Activated naive CD4-positive, alpha-beta T cell treated with anti-CD3 and anti-CD28 coated beads for 36 hours (primary cell): Measurements from ENCODE around the gene SLC6A13. TPM values are rescaled to one million over a fixed set of nuclear protein-coding genes. Genes with fewer than 3 reads are reported as not detected.
A peak's percentile ranks its signal among the peaks of the same experiment; 100 is the strongest.
"Not testable (repeated sequence)": the region's sequence is repeated elsewhere in the genome, so short reads cannot be mapped to it uniquely, and the experiment has no call there.

Experiments
- CTCF ChIA-PET: fragments of 350-600 bp; sonication (Branson Sonifier 250); formaldehyde crosslinking; loops from one replicate; lab custom pipeline; 2021; ENCODE audit warnings: antibody characterized with exemption; lab: Charles Lee
- DNase-seq: peaks from one replicate; pipeline ENCODE4 v3.0.0-alpha.2; 2020
- H3K27ac Mint-ChIP-seq: one replicate; pipeline ENCODE4 v1.8.0; 2021; ENCODE audit warnings: mild to moderate bottlenecking, mixed read lengths
- H3K27me3 Mint-ChIP-seq: one replicate; pipeline ENCODE4 v1.8.0; 2021; ENCODE audit warnings: low read depth, mixed read lengths
- H3K36me3 Mint-ChIP-seq: one replicate; pipeline ENCODE4 v1.8.0; 2021; ENCODE audit warnings: low read depth, mixed read lengths
- H3K4me1 Mint-ChIP-seq: one replicate; pipeline ENCODE4 v1.8.0; 2021; ENCODE audit warnings: low read depth, mixed read lengths
- H3K4me3 Mint-ChIP-seq: one replicate; pipeline ENCODE4 v1.8.0; 2021; ENCODE audit warnings: mild to moderate bottlenecking, moderate library complexity, mixed read lengths
- H3K9me3 Mint-ChIP-seq: one replicate; pipeline ENCODE4 v1.8.0; 2021; ENCODE audit warnings: mixed read lengths
- intact Hi-C: fragments of 100-400 bp; cut with micrococcal nuclease; formaldehyde crosslinking; loops from one replicate; pipeline ENCODE4 v1.15.1; 2023
- total RNA-seq, 2 experiments: library from RNA; stranded (reverse); gene quantifications; one replicate each; pipeline ENCODE4 v1.2.3, GENCODE V29; 2021

The SLC6A13 gene
- total RNA-seq, 2 experiments from 2014 or later: not detected

DNA sequence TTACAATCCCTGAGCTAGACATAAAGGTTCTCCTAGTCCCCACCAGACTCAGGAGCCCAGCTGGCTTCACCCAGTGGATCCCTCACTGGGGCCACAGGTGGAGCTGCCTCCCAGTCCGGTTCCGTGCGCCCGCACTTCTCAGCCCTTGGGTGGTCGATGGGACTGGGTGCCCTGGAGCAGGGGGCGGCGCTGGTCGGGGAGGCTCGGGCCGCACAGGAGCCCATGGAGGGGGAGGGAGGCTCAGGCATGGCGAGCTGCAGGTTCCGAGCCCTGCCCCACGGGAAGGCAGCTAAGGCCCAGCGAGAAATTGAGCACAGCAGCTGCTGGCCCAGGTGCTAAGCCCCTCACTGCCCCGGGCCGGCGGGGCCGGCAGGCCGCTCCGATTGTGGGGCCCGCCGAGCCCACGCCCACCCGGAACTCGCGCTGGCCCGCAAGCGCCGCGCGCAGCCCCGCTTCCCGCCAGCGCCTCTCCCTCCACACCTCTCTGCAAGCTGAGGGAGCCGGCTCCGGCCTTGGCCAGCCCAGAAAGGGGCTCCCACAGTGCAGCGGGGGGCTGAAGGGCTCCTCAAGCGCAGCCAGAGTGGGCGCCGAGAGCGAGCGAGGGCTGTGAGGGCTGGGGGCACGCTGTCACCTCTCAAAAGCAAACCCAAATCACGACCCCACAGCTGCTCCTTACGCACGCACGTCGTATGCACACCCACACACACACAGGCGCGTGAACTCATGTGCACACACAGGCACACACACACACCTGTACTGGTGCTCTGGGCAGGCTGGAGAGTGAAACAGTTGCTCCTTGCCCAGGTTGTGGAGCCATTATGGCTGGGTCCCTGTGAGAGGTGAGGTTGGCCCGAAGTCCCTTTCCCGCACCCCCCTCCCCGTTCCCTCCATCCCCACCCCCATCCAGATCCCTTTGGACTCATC lies 74.4 kb downstream of the SLC6A13 start:
- H3K4me3 Mint-ChIP-seq: peak overlapping the region; percentile 78
- intact Hi-C loops: not testable (repeated sequence)

DNA sequence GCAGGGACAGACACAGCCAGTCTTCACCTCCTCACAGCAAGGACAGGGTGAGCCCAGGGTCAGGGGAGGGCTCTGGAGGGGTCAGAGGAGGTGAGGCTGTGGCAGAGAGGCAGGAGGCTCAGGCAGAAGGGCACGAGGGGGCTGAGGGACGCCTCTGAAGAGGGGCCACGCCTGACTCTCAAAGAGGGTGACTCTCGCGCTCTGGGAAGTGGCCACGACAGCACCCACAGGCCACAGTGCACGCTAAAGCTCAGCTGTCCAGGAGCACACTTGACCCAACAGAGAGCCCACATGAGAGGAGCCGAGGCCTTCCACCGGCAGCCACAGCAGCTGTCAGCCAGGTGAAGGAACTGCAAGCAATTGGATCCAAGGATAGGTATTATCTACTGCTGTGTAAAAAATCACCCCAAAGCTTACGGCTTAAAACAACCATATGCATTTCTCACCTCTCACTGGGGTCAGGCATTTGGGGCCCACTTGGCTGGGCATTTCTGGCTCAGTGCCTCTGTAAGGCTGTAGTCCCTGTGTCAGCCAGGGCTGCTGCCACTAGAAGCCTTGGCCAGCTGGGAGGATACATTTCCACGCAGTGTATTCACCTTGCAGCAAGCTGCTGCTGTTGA lies 76.5 kb downstream of the SLC6A13 start:
- Mint-ChIP-seq H3K27ac (no peak overlapping the region), H3K9me3 (no peaks in the 10 kb centered on the region), H3K4me3 (no peak overlapping the region), H3K36me3 (no peaks in the 10 kb centered on the region), H3K27me3 (peaks cover 19% of the 10 kb centered on the region), H3K4me1 (peaks cover 3% of the 10 kb centered on the region)
- no peak for DNase-seq
- CTCF ChIA-PET: no interaction called here
- intact Hi-C loops: no loop called here

More for the DNA sequence above, 74.4 kb downstream of the SLC6A13 start:
- not testable (repeated sequence) for H3K4me1 Mint-ChIP-seq, H3K36me3 Mint-ChIP-seq, H3K27ac Mint-ChIP-seq, DNase-seq, H3K9me3 Mint-ChIP-seq
- peaks cover 26% of the 10 kb centered on the region for H3K27me3 Mint-ChIP-seq
- CTCF ChIA-PET: interaction anchor here (1.1 to 2.0 kb wide), 3 partner anchors 32 to 50 kb away, joined by 3 to 8 read pairs (median 3); no protein-coding TSS in a partner anchor

DNA sequence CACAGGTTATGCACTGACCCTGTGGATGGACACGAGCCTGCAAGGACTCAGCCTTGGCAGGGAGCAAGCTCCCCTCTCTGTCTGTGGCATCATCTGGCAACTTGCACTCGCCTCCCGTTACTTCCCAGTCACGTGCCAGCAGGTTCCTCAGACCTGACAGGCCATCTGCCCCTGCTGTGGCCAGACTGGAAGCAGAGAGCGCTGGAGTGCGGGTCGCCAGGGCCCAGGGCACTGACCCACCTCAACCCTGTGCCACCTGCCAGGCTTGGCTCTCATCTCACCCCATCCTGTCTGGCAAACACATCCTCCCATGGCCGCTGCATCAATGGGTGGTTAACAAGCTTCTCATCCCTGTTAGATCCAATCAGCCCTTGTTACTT lies 77.1 kb downstream of the SLC6A13 start:
- CTCF ChIA-PET: no interaction called here
- Mint-ChIP-seq H3K9me3 (no peaks in the 10 kb centered on the region), H3K4me1 (peaks cover 3% of the 10 kb centered on the region), H3K27me3 (peaks cover 19% of the 10 kb centered on the region), H3K27ac (no peak overlapping the region), H3K4me3 (no peak overlapping the region), H3K36me3 (no peaks in the 10 kb centered on the region)
- DNase-seq: no peak
- intact Hi-C loops: no loop called here

DNA sequence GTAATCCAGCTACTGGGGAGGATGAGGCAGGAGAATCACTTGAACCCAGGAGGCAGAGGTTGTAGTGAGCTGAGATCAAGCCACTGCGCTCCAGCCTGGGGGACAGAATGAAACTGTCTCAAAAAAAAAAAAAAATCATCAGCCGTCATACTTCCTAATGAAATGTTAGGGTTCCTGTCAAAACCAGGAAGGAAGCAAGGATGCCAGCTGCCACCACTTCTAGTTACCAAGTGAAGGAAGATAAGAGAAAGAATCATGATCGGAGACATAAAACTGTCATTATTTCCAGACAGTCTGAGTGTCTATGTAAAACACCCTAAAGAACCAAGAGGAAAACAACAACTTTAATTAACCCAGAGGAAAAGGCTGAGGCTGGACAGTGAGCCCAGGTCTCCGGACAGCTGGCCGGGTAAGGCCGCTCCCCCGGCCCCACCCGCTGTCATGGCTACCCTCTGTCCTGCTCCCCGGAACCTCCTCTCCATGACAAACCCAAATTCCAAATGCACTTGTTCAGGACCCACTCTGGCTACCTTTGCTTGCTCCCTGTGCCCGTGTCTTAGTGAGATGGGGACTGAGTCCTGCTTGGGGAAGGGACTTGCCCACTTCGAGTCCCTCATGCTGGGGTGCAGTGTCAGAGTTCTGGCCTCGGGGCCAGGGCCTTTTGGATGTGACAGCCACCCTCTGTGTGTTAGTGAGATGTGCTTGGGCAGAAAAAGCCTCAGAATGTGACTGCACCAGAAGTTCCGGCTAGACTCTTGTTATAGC lies 77.6 kb downstream of the SLC6A13 start:
- H3K9me3 Mint-ChIP-seq: no peaks in the 10 kb centered on the region
- no peaks in the 10 kb centered on the region for H3K36me3 Mint-ChIP-seq
- CTCF ChIA-PET: no interaction called here
- peaks cover 3% of the 10 kb centered on the region for H3K4me1 Mint-ChIP-seq
- intact Hi-C loops: no loop called here
- peaks cover 16% of the 10 kb centered on the region for H3K27me3 Mint-ChIP-seq
- no peak overlapping the region for H3K4me3 Mint-ChIP-seq
- DNase-seq: no peak
- no peak overlapping the region for H3K27ac Mint-ChIP-seq

DNA sequence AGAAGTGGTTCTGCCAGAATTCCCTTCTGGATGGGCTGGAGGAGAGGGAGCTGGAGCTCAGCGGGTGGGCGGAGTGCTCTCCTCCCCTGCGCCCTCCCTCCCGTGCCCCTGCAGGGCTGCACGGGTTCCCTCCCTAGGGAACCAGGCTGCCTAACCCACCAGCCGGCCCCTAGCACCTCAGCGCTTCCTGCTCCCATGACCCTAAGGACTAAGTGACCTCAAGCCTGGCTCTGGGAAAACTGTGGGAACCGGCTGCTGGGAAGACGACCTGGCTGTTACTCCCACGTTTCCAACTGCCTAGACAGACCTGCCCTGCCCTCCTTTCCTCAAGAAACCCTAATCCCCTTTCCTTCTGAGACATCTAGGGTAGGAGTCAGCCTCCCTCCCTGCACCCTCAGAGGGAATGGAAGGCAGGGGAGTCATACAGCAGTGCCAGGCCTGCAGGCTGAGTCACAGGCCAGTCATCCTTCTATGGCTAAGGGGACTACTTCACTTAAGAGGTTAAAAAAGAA lies 80.2 kb downstream of the SLC6A13 start:
- no peak for DNase-seq
- Mint-ChIP-seq H3K4me3 (no peak overlapping the region), H3K27ac (no peak overlapping the region), H3K36me3 (no peaks in the 10 kb centered on the region), H3K9me3 (no peaks in the 10 kb centered on the region), H3K4me1 (no peaks in the 10 kb centered on the region), H3K27me3 (peaks cover 4% of the 10 kb centered on the region)
- intact Hi-C loops: no loop called here
- CTCF ChIA-PET: no interaction called here

DNA sequence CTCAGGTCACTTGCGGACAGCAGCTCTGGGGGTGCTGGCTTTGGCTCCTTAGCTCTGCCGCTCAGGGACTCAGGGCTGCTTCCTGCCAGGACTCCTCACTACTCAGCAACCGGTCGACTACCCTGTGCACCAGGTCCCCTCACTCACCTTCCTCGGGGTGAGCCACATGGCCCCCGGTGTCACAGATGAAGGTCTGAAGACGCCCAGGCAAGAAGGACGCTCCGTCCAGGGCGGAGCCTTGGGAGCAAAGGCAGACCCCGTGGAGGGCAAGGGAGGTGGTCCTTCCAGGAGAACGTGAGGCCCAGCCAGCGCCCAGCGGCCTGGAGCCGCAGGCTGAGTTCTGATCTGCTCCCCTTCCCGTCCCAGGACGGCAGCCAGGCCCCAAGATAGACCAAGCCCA lies 80.7 kb downstream of the SLC6A13 start:
- DNase-seq: no peak
- H3K27me3 Mint-ChIP-seq: peaks cover 4% of the 10 kb centered on the region
- H3K4me1 Mint-ChIP-seq: no peaks in the 10 kb centered on the region
- intact Hi-C loops: no loop called here
- H3K27ac Mint-ChIP-seq: no peak overlapping the region
- CTCF ChIA-PET: no interaction called here
- no peaks in the 10 kb centered on the region for H3K9me3 Mint-ChIP-seq
- H3K4me3 Mint-ChIP-seq: no peak overlapping the region
- no peaks in the 10 kb centered on the region for H3K36me3 Mint-ChIP-seq

DNA sequence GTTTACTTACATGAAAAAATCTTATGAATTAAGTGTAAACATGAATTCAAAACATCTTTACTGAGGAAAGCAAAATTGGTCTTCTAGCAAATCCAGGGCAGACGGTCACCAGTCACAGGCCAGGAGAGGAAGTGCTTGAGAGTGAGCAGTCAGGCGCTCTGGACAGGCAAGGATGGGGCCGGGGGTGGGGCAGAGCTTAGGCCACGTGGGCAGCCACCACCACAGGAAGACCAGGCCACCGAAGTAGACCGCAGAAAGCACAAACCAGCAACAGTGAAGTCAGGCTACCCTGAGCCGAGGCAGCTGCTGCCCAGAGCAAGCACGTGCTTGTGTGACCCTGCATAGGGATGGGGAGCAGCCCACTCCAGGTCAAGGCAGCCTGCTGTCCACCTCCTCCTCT lies 82.2 kb downstream of the SLC6A13 start:
- H3K27ac Mint-ChIP-seq: no peak overlapping the region
- CTCF ChIA-PET: no interaction called here
- no peaks in the 10 kb centered on the region for H3K36me3 Mint-ChIP-seq
- H3K4me3 Mint-ChIP-seq: no peak overlapping the region
- DNase-seq: no peak
- no peaks in the 10 kb centered on the region for H3K9me3 Mint-ChIP-seq
- intact Hi-C loops: no loop called here
- peaks cover 4% of the 10 kb centered on the region for H3K27me3 Mint-ChIP-seq
- no peaks in the 10 kb centered on the region for H3K4me1 Mint-ChIP-seq

DNA sequence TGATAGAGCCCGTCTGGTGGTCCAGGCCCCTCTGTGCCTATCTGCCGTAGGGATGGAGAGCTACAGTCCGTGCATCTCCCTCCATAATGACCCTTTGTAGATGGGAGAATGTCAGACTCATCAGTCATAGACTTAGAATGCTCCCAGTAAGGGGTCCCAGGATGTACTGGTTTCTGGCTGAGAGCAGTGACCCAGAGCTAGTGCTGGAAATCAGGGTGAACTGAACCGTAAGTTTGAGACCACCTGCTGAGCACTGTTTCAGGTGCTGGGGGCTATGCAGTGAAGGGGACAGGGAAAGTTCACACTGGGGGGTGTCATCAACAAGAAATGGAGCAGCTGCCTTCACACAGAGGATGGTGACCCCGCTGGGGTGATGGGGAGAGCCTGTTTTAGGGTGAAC lies 82.8 kb downstream of the SLC6A13 start:
- intact Hi-C loops: no loop called here
- H3K4me1 Mint-ChIP-seq: no peaks in the 10 kb centered on the region
- H3K36me3 Mint-ChIP-seq: no peaks in the 10 kb centered on the region
- no peaks in the 10 kb centered on the region for H3K9me3 Mint-ChIP-seq
- H3K27ac Mint-ChIP-seq: no peak overlapping the region
- no peak for DNase-seq
- H3K27me3 Mint-ChIP-seq: peaks cover 4% of the 10 kb centered on the region
- CTCF ChIA-PET: no interaction called here
- H3K4me3 Mint-ChIP-seq: no peak overlapping the region

DNA sequence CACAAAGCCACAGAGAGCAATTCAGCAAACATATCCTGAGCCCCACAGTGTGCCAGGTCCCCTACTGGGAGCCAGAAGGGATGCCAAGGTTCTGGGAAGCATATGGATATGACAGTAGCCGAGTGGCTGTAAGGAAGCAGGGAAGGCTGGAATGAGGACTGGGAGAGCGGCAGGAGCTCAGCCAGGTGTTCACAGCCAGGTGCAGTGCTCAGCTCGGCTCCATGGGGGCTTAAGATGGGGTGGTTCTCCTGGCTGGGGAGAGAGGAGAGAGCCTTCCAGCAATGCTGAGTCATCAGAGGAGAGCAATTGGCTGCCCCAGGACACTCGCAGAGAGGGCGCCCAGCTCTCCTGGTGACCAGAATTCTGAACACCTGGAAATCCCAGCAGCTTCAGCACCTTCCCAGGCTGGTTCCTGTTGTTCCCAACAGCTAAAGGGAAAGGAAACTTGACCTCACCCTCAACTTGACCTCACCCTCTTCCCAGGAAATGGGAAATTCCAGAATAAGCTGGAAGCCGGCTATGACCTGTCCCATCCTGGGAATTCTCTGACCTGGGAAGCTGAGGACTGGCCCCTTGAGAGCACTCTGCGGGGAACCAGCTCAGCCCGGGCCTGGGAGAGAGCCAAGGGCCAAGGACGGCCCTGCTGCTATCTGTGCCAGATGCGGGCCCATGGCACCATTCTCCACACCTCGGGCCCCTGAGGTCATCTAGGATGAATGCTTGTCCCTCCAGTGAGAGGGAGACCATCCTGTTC lies 83.3 kb downstream of the SLC6A13 start:
- Mint-ChIP-seq H3K27ac (no peak overlapping the region), H3K4me3 (no peak overlapping the region), H3K4me1 (no peaks in the 10 kb centered on the region), H3K36me3 (no peaks in the 10 kb centered on the region), H3K9me3 (no peaks in the 10 kb centered on the region), H3K27me3 (peaks cover 4% of the 10 kb centered on the region)
- CTCF ChIA-PET: no interaction called here
- no peak for DNase-seq
- intact Hi-C loops: no loop called here

DNA sequence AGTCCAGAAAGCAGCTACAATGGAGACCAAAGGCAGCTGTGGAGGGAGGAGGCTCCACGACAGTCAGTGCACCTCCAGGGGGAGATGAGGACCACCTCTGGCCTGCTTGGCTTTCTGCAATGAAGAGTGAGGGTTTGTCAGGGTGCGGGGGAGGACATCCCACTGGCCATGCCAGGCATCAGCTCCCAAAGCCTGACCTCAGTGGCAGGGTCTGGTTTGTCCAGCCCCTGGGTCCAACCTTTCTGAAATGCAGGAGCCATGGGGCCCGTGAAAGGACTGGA lies 83.9 kb downstream of the SLC6A13 start:
- Mint-ChIP-seq H3K36me3 (no peaks in the 10 kb centered on the region), H3K9me3 (no peaks in the 10 kb centered on the region), H3K27ac (no peak overlapping the region), H3K4me3 (no peak overlapping the region), H3K4me1 (no peaks in the 10 kb centered on the region), H3K27me3 (peaks cover 3% of the 10 kb centered on the region)
- CTCF ChIA-PET: no interaction called here
- intact Hi-C loops: no loop called here
- DNase-seq: no peak

DNA sequence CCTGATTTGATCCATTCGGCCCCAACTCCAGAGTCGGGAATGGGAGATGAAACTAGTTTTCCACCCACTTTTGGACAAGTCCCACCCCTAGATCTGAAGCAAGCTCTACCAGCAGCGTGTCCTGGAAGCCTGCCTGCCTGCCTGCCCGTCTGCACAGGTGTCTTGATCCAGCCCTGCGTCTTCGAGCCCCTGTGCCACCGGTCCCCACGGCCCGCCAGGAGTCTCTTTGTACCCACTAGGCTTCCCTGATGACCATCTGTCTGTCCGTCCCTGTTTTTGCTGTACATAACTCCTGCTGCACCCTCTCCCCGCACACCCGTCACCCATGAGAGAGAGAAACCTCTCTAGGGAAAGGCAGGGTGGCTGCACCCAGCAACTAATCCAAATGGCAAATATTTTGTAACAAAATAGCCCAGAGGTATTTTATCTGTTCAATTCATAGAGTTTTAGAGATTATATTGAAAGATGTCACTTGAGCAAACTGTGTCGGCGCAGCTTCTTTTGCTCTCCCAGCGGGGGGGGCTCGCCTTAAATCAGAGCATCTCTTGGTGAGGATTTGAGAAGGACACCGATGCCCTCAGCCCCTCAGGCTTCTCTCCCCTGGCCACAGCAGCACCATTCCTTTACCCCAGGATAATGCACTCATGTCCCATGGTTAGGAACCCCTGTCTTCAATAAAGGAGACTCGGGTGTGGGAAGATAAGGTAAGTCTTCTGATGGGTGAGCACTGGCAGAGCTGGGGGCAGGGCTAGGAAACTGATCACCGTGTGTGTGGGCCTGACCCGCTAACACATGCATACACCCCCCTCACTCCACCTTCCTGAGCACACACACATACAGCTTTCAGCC lies 84.4 kb downstream of the SLC6A13 start:
- intact Hi-C loops: no loop called here
- H3K36me3 Mint-ChIP-seq: no peaks in the 10 kb centered on the region
- H3K9me3 Mint-ChIP-seq: no peaks in the 10 kb centered on the region
- H3K4me3 Mint-ChIP-seq: no peak overlapping the region
- H3K27me3 Mint-ChIP-seq: no peaks in the 10 kb centered on the region
- CTCF ChIA-PET: no interaction called here
- no peak overlapping the region for H3K27ac Mint-ChIP-seq
- no peak for DNase-seq
- H3K4me1 Mint-ChIP-seq: no peaks in the 10 kb centered on the region
